HG03280 (cell line): ENCODE measurements around the gene AQP1.

Experiments used
- ATAC-seq: cut with Tn5 transposase; IDR thresholded peaks from one replicate; pipeline ENCODE4 v1.9.1; 2021; ENCODE audit warnings: mild to moderate bottlenecking, moderate library complexity; ENCODE audit not compliant: unreplicated experiment

Gene AQP1

GRCh38 chr7:30881448-30881847 lies 30.2 kb upstream of the AQP1 start:
- ATAC-seq, result no peak

GRCh38 chr7:30884881-30885280 lies 26.8 kb upstream of the AQP1 start:
- no peak for ATAC-seq

GRCh38 chr7:30886608-30887011 lies 25.0 kb upstream of the AQP1 start:
- ATAC-seq, result no peak

- ATAC-seq, result no peak
Measured at GRCh38 chr7:30887464-30887872, 24.2 kb upstream of the AQP1 start.

GRCh38 chr7:30888747-30889146 lies 22.9 kb upstream of the AQP1 start:
- no peak for ATAC-seq

- no peak for ATAC-seq
Measured at GRCh38 chr7:30890226-30890625, 21.4 kb upstream of the AQP1 start.

- no peak for ATAC-seq
Measured at GRCh38 chr7:30893357-30893756, 18.3 kb upstream of the AQP1 start.

- ATAC-seq, result no peak
Measured at GRCh38 chr7:30894009-30894408, 17.6 kb upstream of the AQP1 start.

GRCh38 chr7:30894866-30895605 lies 16.6 kb upstream of the AQP1 start:
- ATAC-seq, result no peak

- ATAC-seq, result no peak
Measured at GRCh38 chr7:30896036-30896435, 15.6 kb upstream of the AQP1 start.

- no peak for ATAC-seq
Measured at GRCh38 chr7:30896783-30897637, 14.6 kb upstream of the AQP1 start.

- ATAC-seq, result no peak
Measured at GRCh38 chr7:30897770-30898169, 13.9 kb upstream of the AQP1 start.

- ATAC-seq, result no peak
Measured at GRCh38 chr7:30898411-30898810, 13.2 kb upstream of the AQP1 start.

GRCh38 chr7:30899066-30899465 lies 12.6 kb upstream of the AQP1 start:
- ATAC-seq, result no peak

- ATAC-seq, result no peak
Measured at GRCh38 chr7:30899630-30900029, 12.0 kb upstream of the AQP1 start.

GRCh38 chr7:30900053-30900452 lies 11.6 kb upstream of the AQP1 start:
- no peak for ATAC-seq

GRCh38 chr7:30900803-30901362 lies 10.8 kb upstream of the AQP1 start:
- ATAC-seq, result no peak

- ATAC-seq, result no peak
Measured at GRCh38 chr7:30901856-30902255, 9.8 kb upstream of the AQP1 start.

GRCh38 chr7:30902466-30902865 lies 9.2 kb upstream of the AQP1 start:
- no peak for ATAC-seq

GRCh38 chr7:30903146-30903545 lies 8.5 kb upstream of the AQP1 start:
- ATAC-seq, result no peak

GRCh38 chr7:30904561-30904960 lies 7.1 kb upstream of the AQP1 start:
- ATAC-seq, result no peak
